GM23338 (cell line): ENCODE data around the gene CCDC197. TPM values are rescaled to one million over a fixed set of nuclear protein-coding genes. Genes with fewer than 3 reads are reported as not detected.

Source experiments
- ATAC-seq: fragments of 200-7000 bp; cut with Tn5 transposase; 3 replicates; pipeline ENCODE4 v1.9.1; 2020
- DNase-seq: peaks from one replicate; pipeline ENCODE4 v3.0.0-alpha.2; 2015; ENCODE audit warnings: low spot score
- H2AFZ ChIP-seq: fragments of 200-600 bp; sonication (generic); 2 replicates; pipeline ENCODE4 v1.8.0; 2016; ENCODE audit warnings: antibody characterized with exemption, mild to moderate bottlenecking, moderate library complexity
- H3F3A ChIP-seq: fragments of 200-600 bp; sonication (generic); replicated peaks from 2 replicates; pipeline ENCODE4 v1.8.0; 2017; ENCODE audit warnings: antibody characterized with exemption, mixed run types, low read depth
- H3K27ac ChIP-seq: fragments of 200-600 bp; sonication (generic); 2 replicates; pipeline ENCODE4 v1.6.1; 2016; ENCODE audit warnings: low read depth
- H3K27me3 ChIP-seq: fragments of 200-600 bp; sonication (generic); 2 replicates; pipeline ENCODE4 v1.8.0; 2016; ENCODE audit warnings: mild to moderate bottlenecking, mixed run types, moderate library complexity; ENCODE audit not compliant: insufficient read depth
- H3K36me3 ChIP-seq: fragments of 200-600 bp; sonication (generic); 2 replicates; pipeline ENCODE4 v1.8.0; 2016; ENCODE audit warnings: mild to moderate bottlenecking; ENCODE audit not compliant: insufficient read depth
- H3K4me1 ChIP-seq: fragments of 200-600 bp; sonication (generic); 2 replicates; pipeline ENCODE4 v1.8.0; 2016; ENCODE audit warnings: mild to moderate bottlenecking, moderate library complexity; ENCODE audit not compliant: insufficient read depth
- H3K4me2 ChIP-seq: fragments of 200-600 bp; sonication (generic); 2 replicates; pipeline ENCODE4 v1.7.1; 2017; ENCODE audit warnings: mixed run types
- H3K4me3 ChIP-seq: fragments of 200-600 bp; sonication (generic); 2 replicates; pipeline ENCODE4 v1.6.1; 2016; ENCODE audit warnings: mixed run types
- H3K79me2 ChIP-seq: fragments of 200-600 bp; sonication (generic); replicated peaks from 2 replicates; pipeline ENCODE4 v1.8.0; 2017; ENCODE audit warnings: mild to moderate bottlenecking; ENCODE audit not compliant: insufficient read depth
- H3K9me2 ChIP-seq: fragments of 200-600 bp; sonication (generic); 2 replicates; pipeline ENCODE4 v1.8.0; 2017; ENCODE audit not compliant: insufficient read depth
- H4K20me1 ChIP-seq: fragments of 200-600 bp; sonication (generic); replicated peaks from 2 replicates; pipeline ENCODE4 v1.8.0; 2017; ENCODE audit warnings: mild to moderate bottlenecking; ENCODE audit not compliant: insufficient read depth
- H3K27ac Mint-ChIP-seq: 2 replicates; pipeline ENCODE4 v1.8.0; 2020; ENCODE audit warnings: inconsistent platforms, mild to moderate bottlenecking, moderate library complexity, mixed read lengths
- H3K27me3 Mint-ChIP-seq: 3 replicates; pipeline ENCODE4 v1.8.0; 2022; ENCODE audit warnings: low read depth, mild to moderate bottlenecking, moderate library complexity, mixed read lengths, inconsistent platforms; ENCODE audit not compliant: insufficient read depth, poor library complexity
- H3K36me3 Mint-ChIP-seq: 3 replicates; pipeline ENCODE4 v1.8.0; 2021; ENCODE audit warnings: low read depth, mild to moderate bottlenecking, inconsistent platforms, moderate library complexity, mixed read lengths
- H3K4me1 Mint-ChIP-seq: 3 replicates; pipeline ENCODE4 v1.8.0; 2020; ENCODE audit warnings: mild to moderate bottlenecking, inconsistent platforms, mixed read lengths
- H3K4me3 Mint-ChIP-seq: 3 replicates; pipeline ENCODE4 v1.8.0; 2021; ENCODE audit warnings: moderate library complexity, mild to moderate bottlenecking, inconsistent platforms, mixed read lengths
- H3K9me3 Mint-ChIP-seq: 3 replicates; pipeline ENCODE4 v1.8.0; 2020; ENCODE audit warnings: moderate library complexity, mild to moderate bottlenecking, inconsistent platforms, mixed read lengths
- CREB1 ChIP-seq: fragments of 250-450 bp; sonication (Bioruptor Pico); IDR thresholded peaks from 2 replicates; pipeline ENCODE4 v1.5.0; 2020; ENCODE audit warnings: low read depth, mild to moderate bottlenecking, moderate library complexity
- EZH2 ChIP-seq: fragments of 200-600 bp; sonication (generic); IDR thresholded peaks from one replicate; pipeline ENCODE4 v1.8.0; 2017; ENCODE audit warnings: antibody characterized with exemption, mild to moderate bottlenecking, low read depth; ENCODE audit not compliant: unreplicated experiment
- EZH2phosphoT487 ChIP-seq: fragments of 200-600 bp; sonication (generic); IDR thresholded peaks from one replicate; pipeline ENCODE4 v1.8.1; 2018; ENCODE audit warnings: antibody characterized with exemption; ENCODE audit not compliant: unreplicated experiment
- JUNB ChIP-seq: IDR thresholded peaks from one replicate; pipeline ENCODE4 v1.6.1; 2016; ENCODE audit warnings: antibody characterized with exemption; ENCODE audit not compliant: unreplicated experiment
- NANOG ChIP-seq: IDR thresholded peaks from 2 replicates; pipeline ENCODE4 v1.6.1; 2016; ENCODE audit warnings: antibody characterized with exemption, borderline replicate concordance
- POLR2AphosphoS5 ChIP-seq: IDR thresholded peaks from 2 replicates; pipeline ENCODE4 v1.6.1; 2016; ENCODE audit warnings: antibody characterized with exemption, low read depth
- STAT1 ChIP-seq: IDR thresholded peaks from one replicate; pipeline ENCODE4 v1.6.1; 2016; ENCODE audit warnings: antibody characterized with exemption; ENCODE audit not compliant: unreplicated experiment
- ZNF114 ChIP-seq: fragments of 250-450 bp; sonication (Bioruptor Pico); IDR thresholded peaks from 2 replicates; pipeline ENCODE4 v1.5.0; 2020; ENCODE audit warnings: mild to moderate bottlenecking, moderate library complexity
- ZNF331 ChIP-seq: fragments of 250-450 bp; sonication (Bioruptor Pico); IDR thresholded peaks from 2 replicates; pipeline ENCODE4 v1.5.0; 2020; ENCODE audit warnings: low read depth, mild to moderate bottlenecking, moderate library complexity
- polyA plus RNA-seq: library from polyadenylated mRNA; unstranded; fragments of >200 nt; fragmentation: Nextera tagmentation; extraction: Ambion mirVana; gene quantifications from 2 replicates; pipeline ENCODE4 v1.2.1, GENCODE V29; 2016
- total RNA-seq: library from RNA; depleted of rRNA; stranded (reverse); fragments of >200 nt; shearing (Covaris generic); gene quantifications from 2 replicates; pipeline ENCODE4 v1.2.3, GENCODE V29; 2014
- TF ChIP-seq, protein P1 (sequence below): IDR thresholded peaks from 2 replicates; pipeline ENCODE4 v1.6.1; 2016; ENCODE audit warnings: antibody characterized with exemption
- TF ChIP-seq, protein P2 (sequence below): IDR thresholded peaks from one replicate; pipeline ENCODE4 v1.6.1; 2018; ENCODE audit warnings: antibody characterized with exemption; ENCODE audit not compliant: unreplicated experiment
- TF ChIP-seq, protein P3 (sequence below), 2 experiments: fragments of 200-600 bp in 1 of 2; sonication (generic) in 1 of 2; conservative IDR thresholded peaks; 2 replicates each; pipeline versions ENCODE4 v1.5.1 to v1.6.1; 2016 to 2017; ENCODE audit warnings: antibody characterized with exemption in 2 of 2, low read depth in 2 of 2, mild to moderate bottlenecking in 2 of 2, moderate library complexity in 1 of 2

CCDC197 gene
- total and polyA plus RNA-seq, 2 experiments from 2014 or later: not detected

DNA sequence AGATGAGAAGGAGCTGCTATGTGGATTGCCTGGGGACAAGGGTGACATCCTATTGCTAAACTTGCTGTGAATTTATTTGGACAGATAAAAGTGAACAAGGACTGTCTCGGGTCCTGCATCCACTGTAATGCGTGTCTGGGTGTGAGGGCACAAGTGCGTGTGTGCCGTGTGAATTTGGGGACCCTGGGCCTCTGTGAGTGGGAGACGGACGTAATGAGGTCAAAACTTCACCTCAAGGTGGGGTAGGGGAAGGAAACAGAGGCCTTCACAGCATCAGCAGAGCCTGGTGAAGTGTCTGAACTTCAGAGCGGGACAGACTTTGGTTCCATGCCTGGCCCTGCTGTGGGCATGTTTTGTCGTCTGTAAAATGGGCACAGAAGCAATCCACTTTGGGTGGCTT, 35.5 kb upstream of the CCDC197 start (continued):
- TF ChIP-seq, protein P1, sequence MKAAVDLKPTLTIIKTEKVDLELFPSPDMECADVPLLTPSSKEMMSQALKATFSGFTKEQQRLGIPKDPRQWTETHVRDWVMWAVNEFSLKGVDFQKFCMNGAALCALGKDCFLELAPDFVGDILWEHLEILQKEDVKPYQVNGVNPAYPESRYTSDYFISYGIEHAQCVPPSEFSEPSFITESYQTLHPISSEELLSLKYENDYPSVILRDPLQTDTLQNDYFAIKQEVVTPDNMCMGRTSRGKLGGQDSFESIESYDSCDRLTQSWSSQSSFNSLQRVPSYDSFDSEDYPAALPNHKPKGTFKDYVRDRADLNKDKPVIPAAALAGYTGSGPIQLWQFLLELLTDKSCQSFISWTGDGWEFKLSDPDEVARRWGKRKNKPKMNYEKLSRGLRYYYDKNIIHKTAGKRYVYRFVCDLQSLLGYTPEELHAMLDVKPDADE: no peak
- TF ChIP-seq EZH2 (no peak), ZNF114 (CRISPR knock-in tag) (no peak), CREB1 (CRISPR knock-in tag) (no peak), POLR2AphosphoS5 (no peak), EZH2phosphoT487 (no peak), STAT1 (no peak), NANOG (no peak)
- TF ChIP-seq, protein P2, sequence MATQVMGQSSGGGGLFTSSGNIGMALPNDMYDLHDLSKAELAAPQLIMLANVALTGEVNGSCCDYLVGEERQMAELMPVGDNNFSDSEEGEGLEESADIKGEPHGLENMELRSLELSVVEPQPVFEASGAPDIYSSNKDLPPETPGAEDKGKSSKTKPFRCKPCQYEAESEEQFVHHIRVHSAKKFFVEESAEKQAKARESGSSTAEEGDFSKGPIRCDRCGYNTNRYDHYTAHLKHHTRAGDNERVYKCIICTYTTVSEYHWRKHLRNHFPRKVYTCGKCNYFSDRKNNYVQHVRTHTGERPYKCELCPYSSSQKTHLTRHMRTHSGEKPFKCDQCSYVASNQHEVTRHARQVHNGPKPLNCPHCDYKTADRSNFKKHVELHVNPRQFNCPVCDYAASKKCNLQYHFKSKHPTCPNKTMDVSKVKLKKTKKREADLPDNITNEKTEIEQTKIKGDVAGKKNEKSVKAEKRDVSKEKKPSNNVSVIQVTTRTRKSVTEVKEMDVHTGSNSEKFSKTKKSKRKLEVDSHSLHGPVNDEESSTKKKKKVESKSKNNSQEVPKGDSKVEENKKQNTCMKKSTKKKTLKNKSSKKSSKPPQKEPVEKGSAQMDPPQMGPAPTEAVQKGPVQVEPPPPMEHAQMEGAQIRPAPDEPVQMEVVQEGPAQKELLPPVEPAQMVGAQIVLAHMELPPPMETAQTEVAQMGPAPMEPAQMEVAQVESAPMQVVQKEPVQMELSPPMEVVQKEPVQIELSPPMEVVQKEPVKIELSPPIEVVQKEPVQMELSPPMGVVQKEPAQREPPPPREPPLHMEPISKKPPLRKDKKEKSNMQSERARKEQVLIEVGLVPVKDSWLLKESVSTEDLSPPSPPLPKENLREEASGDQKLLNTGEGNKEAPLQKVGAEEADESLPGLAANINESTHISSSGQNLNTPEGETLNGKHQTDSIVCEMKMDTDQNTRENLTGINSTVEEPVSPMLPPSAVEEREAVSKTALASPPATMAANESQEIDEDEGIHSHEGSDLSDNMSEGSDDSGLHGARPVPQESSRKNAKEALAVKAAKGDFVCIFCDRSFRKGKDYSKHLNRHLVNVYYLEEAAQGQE: no peak
- TF ChIP-seq, protein P3, sequence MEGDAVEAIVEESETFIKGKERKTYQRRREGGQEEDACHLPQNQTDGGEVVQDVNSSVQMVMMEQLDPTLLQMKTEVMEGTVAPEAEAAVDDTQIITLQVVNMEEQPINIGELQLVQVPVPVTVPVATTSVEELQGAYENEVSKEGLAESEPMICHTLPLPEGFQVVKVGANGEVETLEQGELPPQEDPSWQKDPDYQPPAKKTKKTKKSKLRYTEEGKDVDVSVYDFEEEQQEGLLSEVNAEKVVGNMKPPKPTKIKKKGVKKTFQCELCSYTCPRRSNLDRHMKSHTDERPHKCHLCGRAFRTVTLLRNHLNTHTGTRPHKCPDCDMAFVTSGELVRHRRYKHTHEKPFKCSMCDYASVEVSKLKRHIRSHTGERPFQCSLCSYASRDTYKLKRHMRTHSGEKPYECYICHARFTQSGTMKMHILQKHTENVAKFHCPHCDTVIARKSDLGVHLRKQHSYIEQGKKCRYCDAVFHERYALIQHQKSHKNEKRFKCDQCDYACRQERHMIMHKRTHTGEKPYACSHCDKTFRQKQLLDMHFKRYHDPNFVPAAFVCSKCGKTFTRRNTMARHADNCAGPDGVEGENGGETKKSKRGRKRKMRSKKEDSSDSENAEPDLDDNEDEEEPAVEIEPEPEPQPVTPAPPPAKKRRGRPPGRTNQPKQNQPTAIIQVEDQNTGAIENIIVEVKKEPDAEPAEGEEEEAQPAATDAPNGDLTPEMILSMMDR (conservative IDR thresholded peaks at IDR 0.05; ENCODE audit: low read depth in 2 of 2): no peak

- no peak overlapping the region for H3K4me2 ChIP-seq
- H3K36me3 Mint-ChIP-seq: no peaks in the 10 kb centered on the region
- no peaks in the 10 kb centered on the region for H3F3A ChIP-seq
- no peaks in the 10 kb centered on the region for H4K20me1 ChIP-seq
- H3K4me1 Mint-ChIP-seq: peaks cover 14% of the 10 kb centered on the region
- H3K27me3 Mint-ChIP-seq: no peaks in the 10 kb centered on the region
- no peaks in the 10 kb centered on the region for H3K27me3 ChIP-seq
- H3K9me3 Mint-ChIP-seq: no peaks in the 10 kb centered on the region
- no peak overlapping the region for H2AFZ ChIP-seq
- no peak overlapping the region for H3K4me3 ChIP-seq
- TF ChIP-seq ZNF331 (no peak), NANOG (no peak), STAT1 (no peak), JUNB (no peak), EZH2phosphoT487 (no peak)
- TF ChIP-seq, protein P2: no peak
- ATAC-seq (no peak), DNase-seq (no peak)
- H3K9me2 ChIP-seq: 0 out of 2 replicates have a peak, but pooled peaks cover 5% of the 10 kb centered on the region
- no peaks in the 10 kb centered on the region for H3K36me3 ChIP-seq
- H3K79me2 ChIP-seq: no peaks in the 10 kb centered on the region
- H3K27ac ChIP-seq: no peak overlapping the region
- H3K27ac Mint-ChIP-seq: no peak overlapping the region
- no peak overlapping the region for H3K4me3 Mint-ChIP-seq
- H3K4me1 ChIP-seq: no peaks in the 10 kb centered on the region
These were observed 34.1 kb upstream of the CCDC197 start for GRCh38 chr14:93962701-93963601.
